HG03064 (cell line): ENCODE results near the gene ANO2.

ENCODE experiments used
- ATAC-seq: cut with Tn5 transposase; IDR thresholded peaks from one replicate; pipeline ENCODE4 v1.9.1; 2021; ENCODE audit warnings: low read depth; ENCODE audit not compliant: unreplicated experiment

Gene ANO2

GRCh38 chr12:5945071-5946008 is at the start of gene ANO2:
Gene ANO2, minus strand, starts transcription at chr12:5945259. Its CDS starts 42 bp downstream, at chr12:5945217.
- ATAC-seq = no peak

GRCh38 chr12:5989621-5990020 is 44.6 kb upstream of the ANO2 start:
- ATAC-seq = no peak

GRCh38 chr12:5988659-5989116 is 43.6 kb upstream of the ANO2 start:
- ATAC-seq = no peak

GRCh38 chr12:5988088-5988487 is 43.0 kb upstream of the ANO2 start:
- no peak for ATAC-seq

- ATAC-seq = no peak
Observed at GRCh38 chr12:5987573-5987972, 42.5 kb upstream of the ANO2 start.

GRCh38 chr12:5985471-5985870 is 40.4 kb upstream of the ANO2 start:
- no peak for ATAC-seq

GRCh38 chr12:5984873-5985272 is 39.8 kb upstream of the ANO2 start:
- no peak for ATAC-seq

GRCh38 chr12:5982106-5982505 is 37.0 kb upstream of the ANO2 start:
- no peak for ATAC-seq

- ATAC-seq = no peak
Observed at GRCh38 chr12:5977556-5977955, 32.5 kb upstream of the ANO2 start.

- ATAC-seq = no peak
Observed at GRCh38 chr12:5976711-5977110, 31.7 kb upstream of the ANO2 start.

- no peak for ATAC-seq
Observed at GRCh38 chr12:5976196-5976595, 31.1 kb upstream of the ANO2 start.

- no peak for ATAC-seq
Observed at GRCh38 chr12:5973461-5974115, 28.5 kb upstream of the ANO2 start.

- no peak for ATAC-seq
Observed at GRCh38 chr12:5972387-5972786, 27.3 kb upstream of the ANO2 start.

- ATAC-seq = no peak
Observed at GRCh38 chr12:5971194-5971850, 26.3 kb upstream of the ANO2 start.

GRCh38 chr12:5969974-5970690 is 25.1 kb upstream of the ANO2 start:
- ATAC-seq = no peak

GRCh38 chr12:5969156-5969973 is 24.3 kb upstream of the ANO2 start:
- no peak for ATAC-seq

GRCh38 chr12:5967645-5968415 is 22.8 kb upstream of the ANO2 start:
- no peak for ATAC-seq

GRCh38 chr12:5966486-5967095 is 21.5 kb upstream of the ANO2 start:
- no peak for ATAC-seq

GRCh38 chr12:5965950-5966383 is 20.9 kb upstream of the ANO2 start:
- no peak for ATAC-seq
